GM12878 (cell line): ENCODE results near the gene PRRC2C. TPM values are rescaled to one million over a fixed set of nuclear protein-coding genes. Genes with fewer than 3 reads are reported as not detected.

Source experiments
- ATAC-seq: fragments of 200-7000 bp; cut with Tn5 transposase; 3 replicates; pipeline ENCODE4 v1.9.1; 2020; ENCODE audit warnings: mild to moderate bottlenecking, moderate library complexity
- BruUV-seq: library from RNA; stranded (reverse); fragments of 400-500 nt; replicated peaks from 2 replicates; lab custom pipeline; 2021; lab: Mats Ljungman, UMichigan
- CTCF ChIA-PET: fragments of 300-600 bp; sonication (Branson Sonifier 250); formaldehyde crosslinking; extraction: SDS; loops from one replicate; lab custom pipeline; 2021; ENCODE audit warnings: inconsistent platforms; lab: Yijun Ruan, JAX
- POLR2A ChIA-PET: fragments of 350-600 bp; formaldehyde crosslinking; extraction: SDS; loops from one replicate; lab custom pipeline; 2021; ENCODE audit warnings: inconsistent platforms; lab: Charles Lee
- RAD21 ChIA-PET: fragments of 300-600 bp; sonication (Branson Sonifier 250); formaldehyde crosslinking; loops from one replicate; lab custom pipeline; 2023; ENCODE audit warnings: antibody characterized with exemption; ENCODE audit not compliant: unreplicated experiment; lab: Charles Lee
- SMC1A ChIA-PET: fragments of 300-600 bp; sonication (Branson Sonifier 250); formaldehyde crosslinking; loops from one replicate; lab custom pipeline; 2023; ENCODE audit not compliant: unreplicated experiment, uncharacterized antibody; lab: Charles Lee
- DNase-seq: peaks from one replicate; pipeline ENCODE4 v3.0.0-alpha.2; 2011; ENCODE audit warnings: low read depth, low spot score
- FAIRE-seq: peaks from 3 replicates; lab custom pipeline; 2011; peaks lifted over from hg19 to GRCh38; lab: Jason Lieb, UNC
- H2AFZ ChIP-seq: 2 replicates; pipeline ENCODE4 v1.6.0; 2011; ENCODE audit warnings: low read depth, low read length, control low read depth; ENCODE audit not compliant: control insufficient read depth
- H3K27ac ChIP-seq: 2 replicates; pipeline ENCODE4 v1.5.1; 2011; ENCODE audit warnings: control low read depth; ENCODE audit not compliant: control insufficient read depth, insufficient read depth
- H3K27me3 ChIP-seq, 2 experiments: replicated peaks in 1 of 2; 2 replicates each; pipeline versions ENCODE4 v1.6.0 to v1.6.1; 2011; ENCODE audit warnings: low read length in 1 of 2; ENCODE audit not compliant: control insufficient read depth in 2 of 2, insufficient read depth in 2 of 2
- H3K36me3 ChIP-seq, 2 experiments: 2 replicates each; pipeline ENCODE4 v1.5.1; 2011; ENCODE audit warnings: low read length in 1 of 2; ENCODE audit not compliant: control insufficient read depth in 2 of 2, insufficient read depth in 2 of 2
- H3K4me1 ChIP-seq: 2 replicates; pipeline ENCODE4 v1.6.1; 2011; ENCODE audit warnings: mild to moderate bottlenecking, low read length, moderate library complexity, mixed read lengths; ENCODE audit not compliant: control insufficient read depth, insufficient read depth
- H3K4me2 ChIP-seq: 2 replicates; pipeline ENCODE4 v1.6.0; 2011; ENCODE audit warnings: control low read depth; ENCODE audit not compliant: control insufficient read depth, insufficient read depth
- H3K4me3 ChIP-seq: fragments of 200-600 bp; sonication (generic); 2 replicates; pipeline ENCODE4 v1.5.1; 2016
- H3K79me2 ChIP-seq: 2 replicates; pipeline ENCODE4 v1.6.0; 2011; ENCODE audit warnings: low read length; ENCODE audit not compliant: control insufficient read depth, insufficient read depth
- H3K9ac ChIP-seq: 2 replicates; pipeline ENCODE4 v1.8.0; 2011; ENCODE audit warnings: low read length, control low read depth, mixed read lengths; ENCODE audit not compliant: control insufficient read depth, insufficient read depth
- H3K9me3 ChIP-seq: replicated peaks from 3 replicates; pipeline ENCODE4 v1.5.1; 2011; ENCODE audit warnings: mild to moderate bottlenecking, low read length; ENCODE audit not compliant: control insufficient read depth, insufficient read depth
- H4K20me1 ChIP-seq: 2 replicates; pipeline ENCODE4 v1.6.0; 2011; ENCODE audit not compliant: control insufficient read depth, insufficient read depth
- CREB1 ChIP-seq: IDR thresholded peaks from 2 replicates; pipeline ENCODE4 v1.6.1; 2012; ENCODE audit warnings: low read depth, mild to moderate bottlenecking, inconsistent platforms
- E2F4 ChIP-seq: IDR thresholded peaks from 2 replicates; pipeline ENCODE4 v1.6.1; 2012; ENCODE audit warnings: low read depth, low read length, improper control_type of control experiment
- GABPA ChIP-seq: IDR thresholded peaks from 2 replicates; pipeline ENCODE4 v1.6.1; 2014; ENCODE audit warnings: antibody characterized with exemption, low read depth, mild to moderate bottlenecking, inconsistent platforms
- SIN3A ChIP-seq: IDR thresholded peaks from 2 replicates; pipeline ENCODE4 v1.6.1; 2012; ENCODE audit warnings: low read depth, low read length, improper control_type of control experiment
- SMARCA5 ChIP-seq: fragments of 450-650 bp; IDR thresholded peaks from 2 replicates; pipeline ENCODE4 v1.6.1; 2017; ENCODE audit warnings: mild to moderate bottlenecking
- SPI1 ChIP-seq: IDR thresholded peaks from 2 replicates; pipeline ENCODE4 v1.6.1; 2011; ENCODE audit warnings: low read depth, mild to moderate bottlenecking, low read length, moderate library complexity, borderline replicate concordance; ENCODE audit not compliant: insufficient read depth
- STAT1 ChIP-seq: fragments of 450-650 bp; conservative IDR thresholded peaks from 2 replicates; pipeline ENCODE4 v1.6.1; 2014; ENCODE audit warnings: antibody characterized with exemption, mild to moderate bottlenecking
- ZZZ3 ChIP-seq: IDR thresholded peaks from 2 replicates; pipeline ENCODE4 v1.6.1; 2011; ENCODE audit warnings: low read depth; ENCODE audit not compliant: control insufficient read depth, insufficient read length
- in situ Hi-C: fragments of 300-500 bp; cut with MboI; formaldehyde crosslinking; loops from 9 replicates; pipeline ENCODE4 v1.14.3; 2018; ENCODE audit warnings: mixed read lengths
- intact Hi-C: fragments of 100-400 bp; cut with micrococcal nuclease; formaldehyde crosslinking; loops from one replicate; pipeline ENCODE4 v1.14.2; 2022; ENCODE audit not compliant: unreplicated experiment
- polyA plus RNA-seq, 11 experiments: library from polyadenylated mRNA; depleted of rRNA in 4 of 11; unstranded in 6 of 11; stranded (reverse) in 5 of 11; fragments of >200 nt; fragmentation: Nextera tagmentation in 4 of 11; fragmentation: Illumina TruSeq in 1 of 11; extraction: Ambion mirVana in 4 of 11; extraction: Trizol in 1 of 11; gene quantifications; 1 replicate in 1 of 11; 2 replicates in 10 of 11; pipeline versions ENCODE4 v1.2.1 to v1.2.3, GENCODE V29; 2011 to 2016; ENCODE audit warnings: inconsistent platforms in 2 of 11, missing spikeins in 2 of 11, low read depth in 1 of 11
- total RNA-seq, 4 experiments: library from RNA; depleted of rRNA in 3 of 4; stranded (reverse); fragments of >200 nt in 3 of 4; fragmentation: Illumina TruSeq in 1 of 4; extraction: Trizol in 1 of 4; gene quantifications; 2 replicates each; pipeline versions ENCODE4 v1.2.1 to v1.2.3, GENCODE V29; 2013 to 2021
- TF ChIP-seq, protein P1 (sequence below): IDR thresholded peaks from 2 replicates; pipeline ENCODE4 v1.6.1; 2012; ENCODE audit warnings: mild to moderate bottlenecking, low read depth, low read length

The PRRC2C gene
- total and polyA plus RNA-seq, 10 of the 15 experiments (the other 5 are each of a cell fraction or from before 2014, with no cell fraction given): 53.4 to 182 (median 91.8) TPM

GRCh38 chr1:171494076-171494475 lies 8.7 kb downstream of the PRRC2C start (continued):
- TF ChIP-seq SPI1: no peak
- TF ChIP-seq, all 136 proteins: peak for 0

- H3K4me2 ChIP-seq: no peak overlapping the region
- RAD21 ChIA-PET: no interaction called here
- POLR2A ChIA-PET: no interaction called here
- peaks cover 12% of the 10 kb centered on the region; the same call in 1 of the 2 replicates for H4K20me1 ChIP-seq
- DNase-seq: no peak
- CTCF ChIA-PET: interaction anchor here (2.9 kb wide), 1 partner anchor 10 kb away, joined by 20 read pairs; the partner anchor contains the start of gene PRRC2C
- FAIRE-seq: no peak
- H2AFZ ChIP-seq: no peak overlapping the region
- H3K27ac ChIP-seq: no peak overlapping the region
- TF ChIP-seq, protein P1, sequence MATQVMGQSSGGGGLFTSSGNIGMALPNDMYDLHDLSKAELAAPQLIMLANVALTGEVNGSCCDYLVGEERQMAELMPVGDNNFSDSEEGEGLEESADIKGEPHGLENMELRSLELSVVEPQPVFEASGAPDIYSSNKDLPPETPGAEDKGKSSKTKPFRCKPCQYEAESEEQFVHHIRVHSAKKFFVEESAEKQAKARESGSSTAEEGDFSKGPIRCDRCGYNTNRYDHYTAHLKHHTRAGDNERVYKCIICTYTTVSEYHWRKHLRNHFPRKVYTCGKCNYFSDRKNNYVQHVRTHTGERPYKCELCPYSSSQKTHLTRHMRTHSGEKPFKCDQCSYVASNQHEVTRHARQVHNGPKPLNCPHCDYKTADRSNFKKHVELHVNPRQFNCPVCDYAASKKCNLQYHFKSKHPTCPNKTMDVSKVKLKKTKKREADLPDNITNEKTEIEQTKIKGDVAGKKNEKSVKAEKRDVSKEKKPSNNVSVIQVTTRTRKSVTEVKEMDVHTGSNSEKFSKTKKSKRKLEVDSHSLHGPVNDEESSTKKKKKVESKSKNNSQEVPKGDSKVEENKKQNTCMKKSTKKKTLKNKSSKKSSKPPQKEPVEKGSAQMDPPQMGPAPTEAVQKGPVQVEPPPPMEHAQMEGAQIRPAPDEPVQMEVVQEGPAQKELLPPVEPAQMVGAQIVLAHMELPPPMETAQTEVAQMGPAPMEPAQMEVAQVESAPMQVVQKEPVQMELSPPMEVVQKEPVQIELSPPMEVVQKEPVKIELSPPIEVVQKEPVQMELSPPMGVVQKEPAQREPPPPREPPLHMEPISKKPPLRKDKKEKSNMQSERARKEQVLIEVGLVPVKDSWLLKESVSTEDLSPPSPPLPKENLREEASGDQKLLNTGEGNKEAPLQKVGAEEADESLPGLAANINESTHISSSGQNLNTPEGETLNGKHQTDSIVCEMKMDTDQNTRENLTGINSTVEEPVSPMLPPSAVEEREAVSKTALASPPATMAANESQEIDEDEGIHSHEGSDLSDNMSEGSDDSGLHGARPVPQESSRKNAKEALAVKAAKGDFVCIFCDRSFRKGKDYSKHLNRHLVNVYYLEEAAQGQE: no peak
- TF ChIP-seq E2F4 (no peak), GABPA (no peak), SMARCA5 (no peak), SPI1 (no peak), CREB1 (no peak), STAT1 (no peak), SIN3A (no peak), ZZZ3 (no peak)
- H3K36me3 ChIP-seq: peaks cover 3 to 11% of the 10 kb centered on the region in 2 experiments; a peak in 3 of 4 replicates
- no peak overlapping the region for H3K9ac ChIP-seq
- in situ Hi-C loops: no loop called here
- H3K4me3 ChIP-seq: no peak overlapping the region
- no peaks in the 10 kb centered on the region for H3K9me3 ChIP-seq
- intact Hi-C loops: no loop called here
- no peak for ATAC-seq
- H3K79me2 ChIP-seq: peaks cover 98% of the 10 kb centered on the region
- peaks cover 2% of the 10 kb centered on the region for H3K4me1 ChIP-seq
- H3K27me3 ChIP-seq: no peaks in the 10 kb centered on the region
- TSS peak; percentile 5 for BruUV-seq
- SMC1A ChIA-PET: interaction anchor here (0.9 to 1.0 kb wide), 2 partner anchors 14 to 21 kb away, joined by 4 to 5 read pairs; no protein-coding TSS in a partner anchor
Observed at GRCh38 chr1:171495444-171495843, 10.1 kb downstream of the PRRC2C start.
